Esophagus squamous epithelium (tissue), 5 donors: ENCODE data around the gene DOK1. TPM values are rescaled to one million over a fixed set of nuclear protein-coding genes. Genes with fewer than 3 reads are reported as not detected.

ENCODE experiments used
- DNase-seq: peaks from one replicate; lab custom pipeline; 2025; lab: John Stamatoyannopoulos, UW
- H3K27ac ChIP-seq, 4 donors: fragments of 200-600 bp; sonication (generic); one replicate each; pipeline ENCODE4 v1.5.1; 2016 to 2019; ENCODE audit warnings: mild to moderate bottlenecking in 1 of 4
- H3K27me3 ChIP-seq, 4 donors: fragments of 200-600 bp; sonication (generic); 1 replicate in 3 of 4; 2 replicates in 1 of 4; pipeline versions ENCODE4 v1.5.1 to v1.6.0; 2017 to 2021; ENCODE audit warnings: antibody characterized with exemption in 1 of 4
- H3K36me3 ChIP-seq, 3 donors: fragments of 200-600 bp; sonication (generic); one replicate each; pipeline ENCODE4 v1.5.1; 2016 to 2019
- H3K4me1 ChIP-seq, 3 donors: fragments of 200-600 bp; sonication (generic); one replicate each; pipeline ENCODE4 v1.5.1; 2017 to 2019
- H3K4me3 ChIP-seq, 4 donors: fragments of 200-600 bp; sonication (generic); 1 replicate in 3 of 4; 2 replicates in 1 of 4; pipeline ENCODE4 v1.5.1; 2016 to 2019; ENCODE audit warnings: mild to moderate bottlenecking in 2 of 4, moderate library complexity in 1 of 4
- H3K9me3 ChIP-seq, 3 donors: fragments of 200-600 bp; sonication (generic); one replicate each; pipeline ENCODE4 v1.5.1; 2016 to 2019
- POLR2A ChIP-seq, 4 donors: fragments of 450-650 bp; IDR thresholded peaks; one replicate each; pipeline ENCODE4 v1.6.1; 2017; ENCODE audit warnings: antibody characterized with exemption in 4 of 4, mild to moderate bottlenecking in 4 of 4, moderate library complexity in 3 of 4
- WGBS, 2 donors: methylation state at CpG; one replicate each; pipeline ENCODE4 v1.1.5; 2018; 5-methylcytosine and 5-hydroxymethylcytosine counted together
- intact Hi-C: fragments of 100-400 bp; cut with DNase I; formaldehyde crosslinking; loops from one replicate; pipeline ENCODE4 v1.15.0; 2022
- total RNA-seq, 4 donors: library from RNA; depleted of rRNA; stranded (reverse); fragments of >200 nt; gene quantifications; one replicate each; pipeline ENCODE4 v1.1.0, GENCODE V29; 2016
- TF ChIP-seq, protein P1 (sequence below), 6 experiments: fragments of 450-650 bp in 4 of 6; fragments of 200-600 bp in 2 of 6; sonication (generic) in 2 of 6; IDR thresholded peaks; one replicate each; pipeline ENCODE4 v1.5.1; 2016 to 2019; ENCODE audit warnings: antibody characterized with exemption in 6 of 6, mild to moderate bottlenecking in 4 of 6, moderate library complexity in 4 of 6
- donor health status: DM: yes; HTN: yes; CAD: no.

The DOK1 gene
- total RNA-seq, 4 donors from 2014 or later: 0.88 to 6.7 (median 3.0) TPM; not detected in 1

- DNase-seq: no peak
- intact Hi-C loops: no loop called here
These were observed 11.5 kb upstream of the DOK1 start for GRCh38 chr2:74542978-74543377.

DNA sequence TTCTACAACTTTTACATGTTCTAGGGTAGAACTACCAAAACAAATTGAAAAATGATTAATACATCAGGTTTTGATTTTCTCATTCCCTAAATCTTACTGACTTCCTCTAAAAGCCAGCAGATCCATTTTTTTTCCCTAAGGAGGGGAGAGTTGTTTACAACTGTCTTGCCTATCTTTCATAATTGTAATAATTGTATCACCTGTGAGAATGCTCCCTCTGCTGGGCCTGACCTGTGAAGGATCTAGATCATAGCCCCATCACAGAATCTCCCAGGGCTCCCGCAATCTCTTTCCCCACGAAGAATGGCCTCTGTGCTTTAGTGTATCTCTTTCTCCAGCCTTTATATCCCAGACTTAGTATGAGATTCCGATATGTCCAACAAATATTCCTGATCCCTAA, 9.9 kb upstream of the DOK1 start:
- no peak for TF ChIP-seq POLR2A (IDR thresholded peaks at IDR 0.05)
- TF ChIP-seq, protein P1, sequence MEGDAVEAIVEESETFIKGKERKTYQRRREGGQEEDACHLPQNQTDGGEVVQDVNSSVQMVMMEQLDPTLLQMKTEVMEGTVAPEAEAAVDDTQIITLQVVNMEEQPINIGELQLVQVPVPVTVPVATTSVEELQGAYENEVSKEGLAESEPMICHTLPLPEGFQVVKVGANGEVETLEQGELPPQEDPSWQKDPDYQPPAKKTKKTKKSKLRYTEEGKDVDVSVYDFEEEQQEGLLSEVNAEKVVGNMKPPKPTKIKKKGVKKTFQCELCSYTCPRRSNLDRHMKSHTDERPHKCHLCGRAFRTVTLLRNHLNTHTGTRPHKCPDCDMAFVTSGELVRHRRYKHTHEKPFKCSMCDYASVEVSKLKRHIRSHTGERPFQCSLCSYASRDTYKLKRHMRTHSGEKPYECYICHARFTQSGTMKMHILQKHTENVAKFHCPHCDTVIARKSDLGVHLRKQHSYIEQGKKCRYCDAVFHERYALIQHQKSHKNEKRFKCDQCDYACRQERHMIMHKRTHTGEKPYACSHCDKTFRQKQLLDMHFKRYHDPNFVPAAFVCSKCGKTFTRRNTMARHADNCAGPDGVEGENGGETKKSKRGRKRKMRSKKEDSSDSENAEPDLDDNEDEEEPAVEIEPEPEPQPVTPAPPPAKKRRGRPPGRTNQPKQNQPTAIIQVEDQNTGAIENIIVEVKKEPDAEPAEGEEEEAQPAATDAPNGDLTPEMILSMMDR (IDR thresholded peaks at IDR 0.05): peak in 1 of 6 experiments; percentile 30
- intact Hi-C loops: no loop called here
- Histone ChIP-seq H3K27me3 (peaks cover 0 to 21% (median 0%) of the 10 kb centered on the region in 4 donors), H3K4me3 (no peak overlapping the region), H3K4me1 (peaks cover 5 to 16% (median 14%) of the 10 kb centered on the region in 3 donors), H3K27ac (no peak overlapping the region), H3K36me3 (no peaks in the 10 kb centered on the region), H3K9me3 (no peaks in the 10 kb centered on the region)
- 89 to 92% methylated on average over 3 of the region's 3 CpGs for WGBS, 2 donors
- no peak for DNase-seq

More at GRCh38 chr2:74542978-74543377, 11.5 kb upstream of the DOK1 start:
- H3K27me3 ChIP-seq: peaks cover 0 to 19% (median 0%) of the 10 kb centered on the region in 4 donors
- TF ChIP-seq POLR2A (IDR thresholded peaks at IDR 0.05): no peak
- TF ChIP-seq, protein P1 (IDR thresholded peaks at IDR 0.05): no peak
- WGBS, 2 donors: 73 to 83% methylated on average over 1 of the region's 1 CpG
- no peaks in the 10 kb centered on the region for H3K36me3 ChIP-seq
- no peaks in the 10 kb centered on the region for H3K9me3 ChIP-seq
- no peak overlapping the region for H3K4me3 ChIP-seq
- H3K27ac ChIP-seq: no peak overlapping the region
- no peaks in the 10 kb centered on the region for H3K4me1 ChIP-seq

GRCh38 chr2:74546004-74546403, 8.5 kb upstream of the DOK1 start:
- TF ChIP-seq, protein P1 (IDR thresholded peaks at IDR 0.05): no peak
- TF ChIP-seq POLR2A (IDR thresholded peaks at IDR 0.05): no peak
- DNase-seq: no peak
- 83 to 85% methylated on average over 3 of the region's 3 CpGs for WGBS, 2 donors
- H3K4me1 ChIP-seq: peaks cover 6 to 20% (median 16%) of the 10 kb centered on the region in 3 donors
- intact Hi-C loops: no loop called here
- no peaks in the 10 kb centered on the region for H3K9me3 ChIP-seq
- H3K4me3 ChIP-seq: no peak overlapping the region
- H3K36me3 ChIP-seq: no peaks in the 10 kb centered on the region
- H3K27me3 ChIP-seq: peaks cover 0 to 26% (median 0%) of the 10 kb centered on the region in 4 donors
- H3K27ac ChIP-seq: no peak overlapping the region

- 20 to 26% methylated on average over 14 to 24 of the region's 26 CpGs for WGBS, 2 donors
- intact Hi-C loops: no loop called here
- Histone ChIP-seq H3K4me3 (peak overlapping the region; percentile 45 to 70 (median 57)), H3K4me1 (peaks cover 11 to 28% (median 16%) of the 10 kb centered on the region in 3 donors), H3K9me3 (no peaks in the 10 kb centered on the region), H3K27ac (peak overlapping the region; percentile 49 to 78 (median 58)), H3K27me3 (peaks cover 0 to 30% (median 0%) of the 10 kb centered on the region in 4 donors), H3K36me3 (no peaks in the 10 kb centered on the region)
- DNase-seq: no peak
- no peak for TF ChIP-seq POLR2A (IDR thresholded peaks at IDR 0.05)
- TF ChIP-seq, protein P1 (IDR thresholded peaks at IDR 0.05): no peak
These were observed 6.1 kb upstream of the DOK1 start for GRCh38 chr2:74548285-74548899.
